IMR-90 (cell line): ENCODE results near the gene FRYL. TPM values are rescaled to one million over a fixed set of nuclear protein-coding genes. Genes with fewer than 3 reads are reported as not detected.

Experiments
- ATAC-seq: fragments of 200-7000 bp; cut with Tn5 transposase; 2 replicates; pipeline ENCODE4 v1.9.1; 2020; ENCODE audit warnings: low read depth, mild to moderate bottlenecking, moderate library complexity
- BruUV-seq: library from RNA; stranded (reverse); fragments of 400-500 nt; replicated peaks from 2 replicates; lab custom pipeline; 2021; lab: Mats Ljungman, UMichigan
- CTCF ChIA-PET: fragments of 300-600 bp; formaldehyde crosslinking; extraction: SDS; loops from one replicate; lab custom pipeline; 2021; ENCODE audit warnings: antibody characterized with exemption; lab: Yijun Ruan, JAX
- POLR2A ChIA-PET: fragments of 300-600 bp; sonication (Branson Sonifier 250); formaldehyde crosslinking; loops from one replicate; lab custom pipeline; 2022; ENCODE audit warnings: antibody characterized with exemption; ENCODE audit not compliant: unreplicated experiment; lab: Charles Lee
- DNase-seq: peaks from one replicate; pipeline ENCODE4 v3.0.0; 2013
- H2AFZ ChIP-seq: replicated peaks from 2 replicates; pipeline ENCODE3; 2013; ENCODE audit warnings: low read length, mild to moderate bottlenecking; ENCODE audit not compliant: poor library complexity
- H2AK5ac ChIP-seq: 2 replicates; pipeline ENCODE4 v1.6.1; 2013; ENCODE audit warnings: low read depth, low read length, inconsistent platforms
- H2AK9ac ChIP-seq: replicated peaks from 2 replicates; pipeline ENCODE3; 2013; ENCODE audit warnings: mild to moderate bottlenecking, low read depth, low read length, moderate library complexity; ENCODE audit not compliant: poor library complexity
- H2BK120ac ChIP-seq: 2 replicates; pipeline ENCODE4 v1.6.1; 2013; ENCODE audit warnings: low read depth, low read length, inconsistent platforms
- H2BK15ac ChIP-seq: 3 replicates; pipeline ENCODE4 v1.6.1; 2013; ENCODE audit warnings: low read depth, low read length, inconsistent platforms
- H2BK20ac ChIP-seq: 2 replicates; pipeline ENCODE4 v1.6.1; 2013; ENCODE audit warnings: low read depth, mild to moderate bottlenecking, inconsistent platforms, low read length, moderate library complexity
- H2BK5ac ChIP-seq: 2 replicates; pipeline ENCODE4 v1.6.1; 2013; ENCODE audit warnings: mild to moderate bottlenecking, low read depth, low read length, inconsistent platforms; ENCODE audit not compliant: poor library complexity, severe bottlenecking
- H3K14ac ChIP-seq: replicated peaks from 2 replicates; pipeline ENCODE4 v1.6.1; 2013; ENCODE audit warnings: low read depth, low read length, inconsistent platforms
- H3K18ac ChIP-seq: 2 replicates; pipeline ENCODE4 v1.6.1; 2013; ENCODE audit warnings: low read depth, low read length, control low read depth
- H3K23ac ChIP-seq: 2 replicates; pipeline ENCODE4 v1.6.1; 2013; ENCODE audit warnings: low read depth, low read length, inconsistent platforms
- H3K27ac ChIP-seq: 2 replicates; pipeline ENCODE4 v1.5.1; 2013; ENCODE audit warnings: mild to moderate bottlenecking, control low read depth, low read length; ENCODE audit not compliant: insufficient read depth
- H3K27me3 ChIP-seq: 2 replicates; pipeline ENCODE4 v1.6.1; 2013; ENCODE audit warnings: low read length; ENCODE audit not compliant: control insufficient read depth, insufficient read depth
- H3K36me3 ChIP-seq: 2 replicates; pipeline ENCODE4 v1.6.1; 2013; ENCODE audit warnings: low read length, mixed read lengths; ENCODE audit not compliant: control insufficient read depth, insufficient read depth
- H3K4ac ChIP-seq: 2 replicates; pipeline ENCODE4 v1.6.1; 2013; ENCODE audit warnings: low read depth, low read length, inconsistent platforms
- H3K4me1 ChIP-seq: 2 replicates; pipeline ENCODE4 v1.6.1; 2013; ENCODE audit warnings: low read length, mixed read lengths; ENCODE audit not compliant: control insufficient read depth, insufficient read depth
- H3K4me2 ChIP-seq: 2 replicates; pipeline ENCODE4 v1.6.1; 2013; ENCODE audit warnings: low read depth, mild to moderate bottlenecking, control low read depth, low read length, moderate library complexity
- H3K4me3 ChIP-seq: 2 replicates; pipeline ENCODE4 v1.5.1; 2013; ENCODE audit warnings: low read depth, mild to moderate bottlenecking, control low read depth, low read length, moderate library complexity; ENCODE audit not compliant: insufficient read depth
- H3K56ac ChIP-seq: 2 replicates; pipeline ENCODE4 v1.6.1; 2013; ENCODE audit warnings: low read length, inconsistent platforms; ENCODE audit not compliant: insufficient read depth; ENCODE audit errors: extremely low read depth
- H3K79me1 ChIP-seq, 2 experiments: 2 replicates each; pipeline ENCODE4 v1.6.1; 2013; ENCODE audit warnings: low read length in 2 of 2, inconsistent platforms in 1 of 2, low read depth in 1 of 2
- H3K9ac ChIP-seq: 2 replicates; pipeline ENCODE4 v1.6.1; 2013; ENCODE audit warnings: low read depth, low read length, control low read depth
- H3K9me1 ChIP-seq: 2 replicates; pipeline ENCODE4 v1.6.1; 2013; ENCODE audit warnings: low read length, inconsistent platforms; ENCODE audit not compliant: insufficient read depth
- H3K9me3 ChIP-seq: 2 replicates; pipeline ENCODE4 v1.6.1; 2013; ENCODE audit warnings: low read length; ENCODE audit not compliant: control insufficient read depth, insufficient read depth
- H4K20me1 ChIP-seq: 2 replicates; pipeline ENCODE4 v1.6.1; 2013; ENCODE audit warnings: low read length, inconsistent platforms; ENCODE audit not compliant: insufficient read depth
- H4K5ac ChIP-seq: 2 replicates; pipeline ENCODE4 v1.6.1; 2013; ENCODE audit warnings: mild to moderate bottlenecking, low read depth, low read length, control low read depth
- H4K8ac ChIP-seq, 2 experiments: 2 replicates each; pipeline ENCODE4 v1.6.1; 2013; ENCODE audit warnings: low read depth in 2 of 2, low read length in 2 of 2, control low read depth in 1 of 2, inconsistent platforms in 1 of 2
- H4K91ac ChIP-seq: 2 replicates; pipeline ENCODE4 v1.6.1; 2013; ENCODE audit warnings: low read depth, low read length, inconsistent platforms; ENCODE audit not compliant: insufficient read depth
- BHLHE40 ChIP-seq: fragments of 150-350 bp; IDR thresholded peaks from 2 replicates; pipeline ENCODE4 v1.6.1; 2016; ENCODE audit warnings: mild to moderate bottlenecking, low read depth, low read length
- CTCF ChIP-seq: conservative IDR thresholded peaks from 2 replicates; pipeline ENCODE4 v1.5.1; 2012; ENCODE audit warnings: mild to moderate bottlenecking, low read depth, low read length, improper control_type of control experiment
- ELK1 ChIP-seq: fragments of 150-350 bp; IDR thresholded peaks from 2 replicates; pipeline ENCODE4 v1.6.1; 2016; ENCODE audit warnings: low read depth, mild to moderate bottlenecking, low read length, moderate library complexity, borderline replicate concordance
- FOS ChIP-seq: fragments of 150-350 bp; IDR thresholded peaks from 2 replicates; pipeline ENCODE4 v1.6.1; 2016; ENCODE audit warnings: low read depth, low read length
- MAFK ChIP-seq: IDR thresholded peaks from 2 replicates; pipeline ENCODE4 v1.6.1; 2012; ENCODE audit warnings: low read depth, low read length, improper control_type of control experiment
- MAZ ChIP-seq: IDR thresholded peaks from 2 replicates; pipeline ENCODE4 v1.6.1; 2012; ENCODE audit warnings: low read depth, mild to moderate bottlenecking, low read length, improper control_type of control experiment, moderate library complexity, borderline replicate concordance
- MXI1 ChIP-seq: IDR thresholded peaks from 2 replicates; pipeline ENCODE4 v1.6.1; 2012; ENCODE audit warnings: low read depth, mild to moderate bottlenecking, low read length, moderate library complexity, borderline replicate concordance
- POLR2A ChIP-seq: IDR thresholded peaks from 2 replicates; pipeline ENCODE4 v1.6.1; 2012; ENCODE audit warnings: mild to moderate bottlenecking, low read depth, low read length
- RAD21 ChIP-seq: IDR thresholded peaks from 2 replicates; pipeline ENCODE4 v1.6.1; 2012; ENCODE audit warnings: low read length, improper control_type of control experiment
- RFX5 ChIP-seq: IDR thresholded peaks from 2 replicates; pipeline ENCODE4 v1.8.0; 2012; ENCODE audit warnings: low read depth, mild to moderate bottlenecking, low read length, moderate library complexity
- USF2 ChIP-seq: fragments of 150-350 bp; IDR thresholded peaks from 2 replicates; pipeline ENCODE4 v1.6.1; 2017; ENCODE audit warnings: mild to moderate bottlenecking, antibody characterized with exemption, low read length, low read depth
- dilution Hi-C: fragments of 300-500 bp; cut with HindIII; formaldehyde crosslinking; loops from one replicate; pipeline ENCODE4 v1.14.3; 2018; ENCODE audit warnings: low sequenced_read_pairs; ENCODE audit not compliant: unreplicated experiment
- in situ Hi-C: fragments of 300-500 bp; cut with MboI; formaldehyde crosslinking; loops from 3 replicates; pipeline ENCODE4 v1.14.3; 2019; ENCODE audit warnings: low sequenced_read_pairs, inconsistent platforms, mixed read lengths
- intact Hi-C: fragments of 100-400 bp; cut with micrococcal nuclease; formaldehyde crosslinking; loops from 2 replicates; pipeline ENCODE4 v1.10.0; 2022
- polyA plus RNA-seq, 3 experiments: library from polyadenylated mRNA; depleted of rRNA; stranded (reverse); fragments of >200 nt; gene quantifications; 2 replicates each; pipeline ENCODE4 v1.2.3, GENCODE V29; 2012; ENCODE audit warnings: low replicate concordance in 1 of 3
- total RNA-seq: library from RNA; depleted of rRNA; stranded (reverse); fragments of >200 nt; gene quantifications from 2 replicates; pipeline ENCODE4 v1.2.3, GENCODE V29; 2012

FRYL gene
- total and polyA plus RNA-seq, 2 of the 4 experiments (the other 2 are of a cell fraction) = 9.9 to 77.4 TPM

- Histone ChIP-seq H3K36me3 (no peaks in the 10 kb centered on the region), H2BK120ac (no peak overlapping the region), H3K14ac (no peak overlapping the region), H4K8ac (no peak overlapping the region; a peak in 1 of 4 replicates), H2AK5ac (no peak overlapping the region), H2BK5ac (no peak overlapping the region), H3K9me3 (no peaks in the 10 kb centered on the region), H2BK15ac (no peak overlapping the region), H3K27me3 (no peaks in the 10 kb centered on the region), H2AK9ac (no peak overlapping the region), H3K4me2 (no peak overlapping the region), H3K9me1 (no peaks in the 10 kb centered on the region), H4K5ac (no peak overlapping the region), H3K4me1 (peaks cover 6% of the 10 kb centered on the region), H3K9ac (no peak overlapping the region), H2BK20ac (no peak overlapping the region), H4K91ac (no peak overlapping the region), H4K20me1 (peaks cover 23% of the 10 kb centered on the region), H3K18ac (no peak overlapping the region), H3K79me1 (peaks cover 0 to 9% of the 10 kb centered on the region in 2 experiments; a peak in 2 of 4 replicates), H3K4me3 (no peak overlapping the region), H3K56ac (no peak overlapping the region), H3K23ac (no peak overlapping the region), H2AFZ (no peak overlapping the region), H3K4ac (no peak overlapping the region), H3K27ac (no peak overlapping the region)
- in situ Hi-C loops = loop anchor here (5.0 kb wide), 1 partner anchor 45 kb away; no protein-coding TSS in a partner anchor
- POLR2A ChIA-PET = no interaction called here
- TF ChIP-seq BHLHE40 = no peak
- TF ChIP-seq MXI1 = no peak
- no peak for TF ChIP-seq RFX5
- TF ChIP-seq FOS = no peak
- TF ChIP-seq ELK1 = no peak
- TF ChIP-seq CTCF = no peak
- TF ChIP-seq RAD21 = no peak
- no peak for TF ChIP-seq USF2
- no peak for TF ChIP-seq MAFK
- no peak for TF ChIP-seq MAZ
- TF ChIP-seq POLR2A = no peak
- DNase-seq (no peak), ATAC-seq (no peak)
- dilution Hi-C loops = no loop called here
- intact Hi-C loops = no loop called here
- CTCF ChIA-PET = no interaction called here
- no TSS peak for BruUV-seq
Observed at GRCh38 chr4:48781968-48782367, 1.9 kb upstream of the FRYL start.
